ENCODE results near the gene PRR20G. TPM values are rescaled to one million over a fixed set of nuclear protein-coding genes. Genes with fewer than 3 reads are reported as not detected.

PRR20G gene
- total RNA-seq, 1 donor from 2014 or later: not detected

- H2AFZ ChIP-seq (replicated peaks): no peak overlapping the region
- H3K4me3 ChIP-seq: no peak overlapping the region
- H3K79me2 ChIP-seq (ENCODE audit: low read depth): no peaks in the 10 kb centered on the region
- H3K27ac Mint-ChIP-seq: no peak overlapping the region
- no peaks in the 10 kb centered on the region for H3K4me1 Mint-ChIP-seq
- H3K36me3 Mint-ChIP-seq: no peaks in the 10 kb centered on the region
- H3K9me3 Mint-ChIP-seq: peaks cover 15% of the 10 kb centered on the region
- H4K20me1 ChIP-seq (ENCODE audit: low read depth): no peaks in the 10 kb centered on the region
- no peaks in the 10 kb centered on the region for H3K4me1 ChIP-seq
- H3K9me3 ChIP-seq (ENCODE audit: low read depth): no peaks in the 10 kb centered on the region
- peaks cover 10% of the 10 kb centered on the region for H3K27me3 Mint-ChIP-seq (ENCODE audit: insufficient read depth, low read depth)
- TF ChIP-seq EZH2phosphoT487 (IDR thresholded peaks at IDR 0.05) (no peak), CTCF (IDR thresholded peaks at IDR 0.05) (no peak), EZH2 (IDR thresholded peaks at IDR 0.05) (no peak)
- H3K4me2 ChIP-seq: no peak overlapping the region
- DNase-seq (ENCODE audit: low spot score): no peak
- no peak overlapping the region for H3K9ac ChIP-seq
- no peaks in the 10 kb centered on the region for H3K27me3 ChIP-seq
- no peaks in the 10 kb centered on the region for H3K36me3 ChIP-seq
- no peaks in the 10 kb centered on the region for H3F3A ChIP-seq (ENCODE audit: low read depth)
- H3K27ac ChIP-seq: no peak overlapping the region
- no peak overlapping the region for H3K4me3 Mint-ChIP-seq
Measured at GRCh38 chr3:127276995-127277394, 10.9 kb downstream of the PRR20G start.

- Mint-ChIP-seq H3K4me1 (no peaks in the 10 kb centered on the region), H3K4me3 (no peak overlapping the region), H3K27ac (no peak overlapping the region), H3K9me3 (peaks cover 15% of the 10 kb centered on the region), H3K36me3 (no peaks in the 10 kb centered on the region), H3K27me3 (ENCODE audit: insufficient read depth, low read depth) (peaks cover 10% of the 10 kb centered on the region)
- no peak overlapping the region for H3K9ac ChIP-seq
- no peaks in the 10 kb centered on the region for H4K20me1 ChIP-seq (ENCODE audit: low read depth)
- no peak overlapping the region for H3K27ac ChIP-seq
- H3F3A ChIP-seq (ENCODE audit: low read depth): no peaks in the 10 kb centered on the region
- no peaks in the 10 kb centered on the region for H3K27me3 ChIP-seq
- no peak overlapping the region for H2AFZ ChIP-seq (replicated peaks)
- H3K4me3 ChIP-seq: no peak overlapping the region
- H3K9me3 ChIP-seq (ENCODE audit: low read depth): no peaks in the 10 kb centered on the region
- no peaks in the 10 kb centered on the region for H3K79me2 ChIP-seq (ENCODE audit: low read depth)
- H3K4me1 ChIP-seq: no peaks in the 10 kb centered on the region
- no peaks in the 10 kb centered on the region for H3K36me3 ChIP-seq
- H3K4me2 ChIP-seq: no peak overlapping the region
- DNase-seq (ENCODE audit: low spot score): no peak
- TF ChIP-seq EZH2 (IDR thresholded peaks at IDR 0.05) (no peak), CTCF (IDR thresholded peaks at IDR 0.05) (no peak), EZH2phosphoT487 (IDR thresholded peaks at IDR 0.05) (no peak)
Measured at GRCh38 chr3:127276396-127276795, 11.4 kb downstream of the PRR20G start.

- no peak overlapping the region for H3K4me3 Mint-ChIP-seq
- H3K27me3 Mint-ChIP-seq (ENCODE audit: insufficient read depth, low read depth): peaks cover 10% of the 10 kb centered on the region
- H3K4me1 ChIP-seq: no peaks in the 10 kb centered on the region
- DNase-seq (ENCODE audit: low spot score): no peak
- TF ChIP-seq EZH2phosphoT487 (IDR thresholded peaks at IDR 0.05): no peak
- TF ChIP-seq EZH2 (IDR thresholded peaks at IDR 0.05): no peak
- no peak for TF ChIP-seq CTCF (IDR thresholded peaks at IDR 0.05)
- no peaks in the 10 kb centered on the region for H3K4me1 Mint-ChIP-seq
- no peak overlapping the region for H2AFZ ChIP-seq (replicated peaks)
- no peaks in the 10 kb centered on the region for H3K9me3 ChIP-seq (ENCODE audit: low read depth)
- no peak overlapping the region for H3K4me3 ChIP-seq
- H3K9me3 Mint-ChIP-seq: peaks cover 15% of the 10 kb centered on the region
- no peak overlapping the region for H3K27ac Mint-ChIP-seq
- no peaks in the 10 kb centered on the region for H4K20me1 ChIP-seq (ENCODE audit: low read depth)
- no peaks in the 10 kb centered on the region for H3K36me3 ChIP-seq
- no peaks in the 10 kb centered on the region for H3K36me3 Mint-ChIP-seq
- H3K4me2 ChIP-seq: no peak overlapping the region
- H3K27ac ChIP-seq: no peak overlapping the region
- no peak overlapping the region for H3K9ac ChIP-seq
- H3K27me3 ChIP-seq: no peaks in the 10 kb centered on the region
- H3F3A ChIP-seq (ENCODE audit: low read depth): no peaks in the 10 kb centered on the region
- no peaks in the 10 kb centered on the region for H3K79me2 ChIP-seq (ENCODE audit: low read depth)
Measured at GRCh38 chr3:127275287-127275781, 12.5 kb downstream of the PRR20G start.
